Stimulated activated naive CD8-positive, alpha-beta T cell treated with anti-CD3 and anti-CD28 coated beads, Interleukin-15, Interleukin-2, amounts not matched to agents 100 U/mL and 50 U/mL, for 24 hours (primary cell): ENCODE results near the gene MIPOL1.
"Not testable (repeated sequence)": the region's sequence is repeated elsewhere in the genome, so short reads cannot be mapped to it uniquely, and the experiment has no call there.

Source experiments
- ATAC-seq: fragments of 150-1000 bp; cut with Tn5 transposase; one replicate; pipeline ENCODE4 v1.10.0; 2021
- DNase-seq: peaks from one replicate; pipeline ENCODE4 v3.0.0; 2021

The MIPOL1 gene

DNA sequence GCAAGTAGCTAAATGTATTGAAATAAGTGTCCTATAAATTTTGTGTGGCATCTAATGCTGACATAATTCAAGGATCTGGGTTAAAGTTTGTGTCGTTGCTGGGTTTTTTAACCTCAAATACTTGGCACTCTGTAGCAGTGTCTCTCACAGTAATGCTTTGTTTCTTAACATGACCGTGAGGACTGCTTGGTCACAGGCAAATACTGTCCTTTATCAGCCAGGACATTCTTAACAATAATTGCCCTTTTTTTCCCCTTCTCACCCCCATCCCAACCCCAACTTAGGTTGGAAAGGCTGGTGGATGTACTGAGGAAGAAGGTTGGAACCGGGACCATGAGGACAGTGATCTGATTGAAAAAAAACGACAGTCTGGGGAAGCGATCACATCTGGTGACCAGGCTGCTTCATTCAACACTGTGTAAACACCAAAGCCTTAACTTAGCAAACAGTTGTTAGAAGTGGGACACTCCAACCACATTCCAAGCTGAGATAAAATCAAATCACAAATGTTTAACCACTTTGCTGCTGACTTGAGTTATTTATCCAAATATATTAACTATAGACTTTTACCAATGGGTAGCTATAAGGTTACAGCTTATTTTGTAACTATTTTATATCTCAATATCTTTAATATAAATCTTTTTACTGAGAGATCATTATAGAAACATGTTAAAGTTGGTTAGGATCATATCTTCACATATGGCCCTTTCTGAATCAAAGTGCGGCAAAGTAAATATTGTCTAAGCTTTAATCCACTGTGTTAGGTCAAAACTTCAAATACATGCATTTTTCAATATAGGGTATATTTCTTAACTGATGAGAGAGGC lies 349.1 kb downstream of the MIPOL1 start:
- no peak for ATAC-seq
- no peak for DNase-seq

DNA sequence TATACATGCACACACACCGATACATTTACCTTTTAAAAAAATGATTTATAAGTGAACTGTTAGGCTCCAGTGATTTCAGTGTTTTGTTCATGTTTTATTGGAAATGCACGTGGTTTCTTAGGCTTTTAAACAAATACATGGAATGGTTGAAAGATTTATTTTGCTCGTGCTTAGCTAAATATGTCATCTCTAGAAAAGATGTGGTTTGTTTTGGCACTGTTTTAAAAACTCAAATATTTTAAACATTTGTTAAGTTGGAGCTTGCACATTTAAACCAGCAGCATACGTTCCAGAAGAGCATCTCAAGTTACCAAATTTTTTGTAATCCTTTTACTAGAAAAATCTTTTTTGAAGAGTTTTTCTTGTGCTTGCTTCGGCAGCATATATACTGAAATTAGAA lies 352.8 kb downstream of the MIPOL1 start:
- ATAC-seq = no peak
- DNase-seq = no peak

GRCh38 chr14:37551119-37551518 lies 353.4 kb downstream of the MIPOL1 start:
- ATAC-seq (no peak), DNase-seq (no peak)

DNA sequence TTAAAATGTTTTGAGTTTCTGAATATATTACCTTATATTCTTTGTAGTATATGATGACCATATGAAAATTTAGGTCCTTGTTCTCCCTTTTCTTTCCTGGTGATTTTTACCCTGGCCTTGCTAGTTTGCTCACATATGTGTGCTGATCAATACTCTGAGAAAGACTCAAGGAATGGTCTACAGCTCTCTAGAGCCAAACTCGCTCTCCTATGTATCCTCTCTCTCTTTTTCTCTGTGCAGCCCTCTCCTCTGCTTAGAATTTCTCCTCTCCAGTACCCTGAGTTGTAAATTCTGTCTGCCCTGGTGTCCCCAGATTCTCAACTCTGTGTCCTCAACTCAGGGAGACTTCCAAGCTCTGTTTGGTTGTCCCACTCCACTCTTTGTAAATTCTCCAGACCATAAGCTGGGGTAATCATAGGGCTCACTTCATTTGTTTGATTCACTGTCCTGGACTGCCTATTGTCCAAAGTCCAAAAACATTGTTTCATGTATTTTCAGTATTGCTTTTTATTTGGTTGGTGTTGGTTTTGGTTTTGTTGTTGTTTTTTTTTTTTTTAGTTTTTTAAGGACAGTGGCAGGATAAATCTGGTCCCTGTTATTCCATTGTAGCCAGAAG lies 356.3 kb downstream of the MIPOL1 start:
- ATAC-seq (no peak), DNase-seq (no peak)

GRCh38 chr14:37555596-37555995 lies 357.9 kb downstream of the MIPOL1 start:
- not testable (repeated sequence) for DNase-seq, ATAC-seq

- DNase-seq (no peak), ATAC-seq (no peak)
Measured at GRCh38 chr14:37558740-37559139, 361.0 kb downstream of the MIPOL1 start.

- ATAC-seq = no peak
- DNase-seq = no peak
Measured at GRCh38 chr14:37559386-37559785, 361.6 kb downstream of the MIPOL1 start.

DNA sequence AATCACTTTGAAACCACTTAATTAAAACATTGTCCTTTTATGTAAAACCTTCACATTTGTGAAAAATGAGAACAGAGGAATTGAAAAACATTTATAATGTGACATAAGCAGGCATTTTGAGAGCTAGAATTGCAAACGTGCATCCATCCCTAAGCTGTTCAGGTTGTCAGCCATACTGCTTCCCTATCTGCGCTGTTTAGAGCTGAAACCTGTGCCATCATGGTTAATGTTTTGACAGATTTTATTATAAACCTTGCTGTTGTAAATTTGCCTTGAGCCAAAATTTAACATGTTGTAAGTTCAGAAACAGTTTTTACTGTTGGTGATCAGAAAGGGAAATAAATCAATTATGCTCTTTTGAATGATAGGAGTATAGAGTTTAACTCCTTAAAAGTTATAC lies 365.5 kb downstream of the MIPOL1 start:
- ATAC-seq = no peak
- no peak for DNase-seq

DNA sequence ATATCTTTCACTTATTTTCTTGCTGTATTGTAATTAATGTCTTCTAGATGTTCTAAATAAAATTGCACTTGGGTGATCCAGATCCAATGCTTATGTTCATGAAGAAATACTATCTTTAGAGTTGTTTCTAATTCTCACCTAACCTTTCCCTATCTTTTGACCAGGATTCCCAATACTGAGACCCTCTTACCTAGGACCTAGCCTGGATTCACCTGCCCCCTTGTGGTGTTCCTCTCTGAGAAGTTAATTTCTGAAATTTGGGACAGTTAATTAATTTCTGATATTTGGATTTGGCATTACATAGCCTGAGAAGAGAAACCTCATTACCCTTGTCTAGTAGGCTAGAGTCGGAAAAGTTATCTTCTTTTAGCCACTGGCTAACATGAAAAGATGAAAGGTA lies 367.8 kb downstream of the MIPOL1 start:
- ATAC-seq (no peak), DNase-seq (no peak)

GRCh38 chr14:37566811-37567371 lies 369.2 kb downstream of the MIPOL1 start:
- ATAC-seq = no peak
- DNase-seq = no peak

DNA sequence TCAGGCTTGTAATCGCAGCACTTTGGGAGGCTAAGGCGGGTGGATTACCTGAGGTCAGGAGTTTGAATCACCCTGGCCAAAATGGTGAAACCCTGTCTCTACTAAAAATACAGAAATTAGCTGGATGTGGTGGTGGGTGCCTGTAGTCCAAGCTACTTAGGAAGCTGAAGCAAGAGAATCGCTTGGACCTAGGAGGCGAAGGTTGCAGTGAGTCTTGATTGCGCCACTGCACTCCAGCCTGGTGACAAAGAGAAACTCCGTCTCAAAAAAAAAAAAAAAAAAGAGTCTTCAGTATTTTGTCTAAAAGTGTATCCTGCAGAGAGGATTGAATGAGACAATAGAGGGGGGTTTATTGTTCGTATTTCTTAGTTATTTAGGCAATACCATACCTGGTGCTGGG lies 372.0 kb downstream of the MIPOL1 start:
- DNase-seq (no peak), ATAC-seq (no peak)

- ATAC-seq (no peak), DNase-seq (no peak)
Measured at GRCh38 chr14:37571391-37571790, 373.7 kb downstream of the MIPOL1 start.

DNA sequence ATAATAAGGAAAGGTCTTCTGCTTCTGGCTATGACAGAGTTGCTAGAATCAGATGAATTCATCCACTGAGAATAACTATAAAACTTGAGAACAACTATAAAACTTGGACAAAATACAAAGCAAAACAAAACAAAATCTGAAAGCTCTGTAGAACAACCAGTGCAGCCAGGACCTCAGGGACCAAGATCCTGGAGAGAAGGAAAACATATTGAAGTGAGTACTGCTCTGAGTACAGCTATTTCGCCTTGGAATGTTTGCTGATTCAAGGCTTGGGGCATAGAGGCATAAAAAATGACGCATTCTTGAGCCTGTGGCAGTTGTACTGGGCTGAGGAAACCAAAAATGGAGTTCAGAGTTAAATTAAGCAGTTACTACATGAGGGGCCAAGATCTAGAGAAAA lies 375.6 kb downstream of the MIPOL1 start:
- ATAC-seq = no peak
- DNase-seq = no peak

- no peak for DNase-seq
- no peak for ATAC-seq
Measured at GRCh38 chr14:37579274-37579673, 381.5 kb downstream of the MIPOL1 start.

- DNase-seq = no peak
- ATAC-seq = no peak
Measured at GRCh38 chr14:37580146-37580545, 382.4 kb downstream of the MIPOL1 start.

- ATAC-seq (no peak), DNase-seq (no peak)
Measured at GRCh38 chr14:37583358-37584210, 385.8 kb downstream of the MIPOL1 start.

DNA sequence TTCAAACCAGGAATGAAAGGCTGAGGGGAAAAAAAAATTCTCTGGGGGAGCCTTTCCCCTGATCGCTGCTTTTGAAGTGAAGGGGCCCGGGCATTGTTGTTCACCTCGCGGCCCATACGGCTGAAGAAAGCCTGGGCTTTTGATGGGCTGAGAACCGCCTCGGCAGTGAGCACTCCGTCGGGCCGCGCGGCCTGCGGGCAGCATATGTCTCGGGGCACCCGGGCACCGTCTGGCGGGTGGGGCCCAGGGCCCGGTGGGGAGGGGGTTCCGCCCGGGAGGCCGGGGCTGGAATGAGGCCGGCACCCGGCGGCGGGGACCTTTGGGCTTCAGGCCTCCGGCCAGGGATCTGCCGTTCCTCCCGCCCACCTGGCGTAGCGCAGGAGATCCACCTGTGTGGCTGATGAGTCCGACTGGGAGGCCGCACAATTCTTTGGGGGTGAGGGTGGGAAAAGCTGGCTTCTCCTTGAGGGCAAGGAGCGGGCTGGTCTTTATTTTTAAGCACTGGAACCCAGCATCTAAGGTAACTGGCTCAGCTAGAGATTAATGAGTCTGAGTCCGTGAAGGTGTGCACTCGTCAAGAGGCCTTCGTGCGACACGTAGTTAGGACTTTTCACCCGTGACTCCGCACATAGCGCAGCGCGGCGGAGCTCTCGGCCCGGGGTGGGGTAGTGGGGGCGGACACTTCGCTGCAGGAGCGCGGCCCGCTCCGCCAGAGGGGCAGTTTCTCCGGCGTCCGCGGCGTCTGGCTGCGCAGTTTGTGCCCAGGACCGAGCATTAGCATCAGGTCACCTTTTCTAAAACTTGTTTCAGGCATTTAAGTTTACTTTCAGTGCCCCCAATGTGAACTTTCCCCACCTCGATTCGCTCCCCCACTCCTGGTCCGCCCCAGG lies 386.7 kb downstream of the MIPOL1 start:
- no peak for ATAC-seq
- no peak for DNase-seq

DNA sequence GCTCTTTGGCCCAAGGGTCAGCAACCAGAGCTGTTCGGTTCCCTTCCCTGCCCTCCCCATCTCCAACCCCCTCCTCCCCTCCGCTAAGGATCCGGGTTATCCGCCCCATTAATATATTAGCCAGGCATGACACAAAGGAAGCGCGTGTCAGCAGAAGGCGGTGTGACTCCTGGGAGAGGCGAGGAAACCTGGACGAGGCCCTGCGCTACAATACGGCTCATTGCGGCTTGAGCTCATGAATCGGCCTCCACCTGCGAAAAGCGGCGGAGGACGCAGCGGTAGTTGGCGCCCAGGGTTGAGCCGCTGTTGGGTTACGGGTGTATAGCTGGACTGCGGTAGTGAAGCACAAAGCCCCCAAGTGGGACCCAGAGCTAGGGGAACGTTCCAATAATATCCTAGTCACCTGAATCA lies 387.4 kb downstream of the MIPOL1 start:
- ATAC-seq (no peak), DNase-seq (no peak)

DNA sequence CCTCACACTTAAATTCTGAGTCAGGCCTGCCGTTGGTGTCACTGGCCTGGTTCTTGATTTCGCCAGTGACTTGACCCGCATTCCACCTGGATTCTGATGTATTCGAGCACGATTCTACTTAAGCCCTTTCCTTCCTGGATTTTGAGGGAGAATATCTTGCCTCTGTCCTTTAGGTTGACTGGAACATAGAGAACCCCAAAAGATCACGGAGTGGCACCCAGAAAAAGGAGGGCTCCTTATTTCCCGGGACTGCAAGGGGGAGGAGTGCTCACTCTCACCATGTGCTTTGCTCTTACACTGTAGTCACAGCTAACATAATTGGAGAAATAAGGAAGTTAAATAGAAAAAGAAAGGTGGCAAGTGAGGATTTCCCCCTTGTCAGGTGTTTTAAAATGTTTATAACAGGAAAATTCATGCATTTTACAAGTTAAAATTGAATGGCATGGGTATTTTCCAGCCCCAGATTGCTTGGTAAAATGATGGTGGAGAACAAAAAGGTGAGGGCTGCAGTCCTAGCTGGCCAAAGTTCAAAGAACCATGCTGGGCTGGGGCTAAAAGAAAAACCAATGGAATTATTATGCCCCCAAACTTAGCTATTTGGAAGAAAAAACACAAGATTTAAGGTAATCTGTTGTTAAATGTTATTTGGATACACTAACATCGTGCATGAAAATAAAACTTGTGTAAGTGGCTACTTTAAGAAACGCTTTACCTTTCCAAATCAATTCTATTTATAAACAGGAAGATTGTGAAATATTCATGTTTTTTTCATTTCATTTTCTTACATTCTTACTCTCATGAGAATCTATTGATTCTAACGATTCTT lies 388.4 kb downstream of the MIPOL1 start:
- DNase-seq (no peak), ATAC-seq (no peak)

- no peak for DNase-seq
- no peak for ATAC-seq
Measured at GRCh38 chr14:37586797-37587130, 389.0 kb downstream of the MIPOL1 start.
